ENCODE data around the gene MAGI1. TPM values are rescaled to one million over a fixed set of nuclear protein-coding genes. Genes with fewer than 3 reads are reported as not detected.

The MAGI1 gene
- total and polyA plus RNA-seq, 2 donors (not counting 1 experiment from before 2014, with no cell fraction given), result 15.7 to 23.7 TPM

DNA sequence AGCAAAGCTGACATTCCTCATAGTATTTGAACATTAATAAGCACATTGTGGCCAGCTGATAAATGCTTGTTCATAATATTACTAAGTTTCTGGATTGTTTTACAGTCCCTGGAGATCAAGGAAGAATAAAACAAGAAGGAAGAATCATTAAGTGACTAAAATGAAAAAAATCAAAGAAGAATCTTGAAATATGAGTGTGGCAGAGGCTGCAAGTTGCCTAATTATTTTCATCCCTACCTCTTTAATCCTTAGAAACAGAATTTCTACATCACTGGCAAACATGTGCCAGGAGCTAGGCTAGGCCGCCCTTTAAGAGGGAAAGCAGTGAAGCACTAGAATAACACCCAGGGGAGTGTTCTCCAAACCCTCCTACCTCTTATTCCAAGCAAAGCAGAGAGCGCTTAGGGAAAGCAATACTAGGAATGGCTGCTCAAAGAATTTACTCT lies 98.9 kb downstream of the MAGI1 start:
- H3K27ac ChIP-seq (ENCODE audit: insufficient read depth, low read length), result peak overlapping the region; percentile 9
- TF ChIP-seq EZH2 (IDR thresholded peaks at IDR 0.05; ENCODE audit: low read length, missing control alignments), result no peak
- TF ChIP-seq, protein P1, sequence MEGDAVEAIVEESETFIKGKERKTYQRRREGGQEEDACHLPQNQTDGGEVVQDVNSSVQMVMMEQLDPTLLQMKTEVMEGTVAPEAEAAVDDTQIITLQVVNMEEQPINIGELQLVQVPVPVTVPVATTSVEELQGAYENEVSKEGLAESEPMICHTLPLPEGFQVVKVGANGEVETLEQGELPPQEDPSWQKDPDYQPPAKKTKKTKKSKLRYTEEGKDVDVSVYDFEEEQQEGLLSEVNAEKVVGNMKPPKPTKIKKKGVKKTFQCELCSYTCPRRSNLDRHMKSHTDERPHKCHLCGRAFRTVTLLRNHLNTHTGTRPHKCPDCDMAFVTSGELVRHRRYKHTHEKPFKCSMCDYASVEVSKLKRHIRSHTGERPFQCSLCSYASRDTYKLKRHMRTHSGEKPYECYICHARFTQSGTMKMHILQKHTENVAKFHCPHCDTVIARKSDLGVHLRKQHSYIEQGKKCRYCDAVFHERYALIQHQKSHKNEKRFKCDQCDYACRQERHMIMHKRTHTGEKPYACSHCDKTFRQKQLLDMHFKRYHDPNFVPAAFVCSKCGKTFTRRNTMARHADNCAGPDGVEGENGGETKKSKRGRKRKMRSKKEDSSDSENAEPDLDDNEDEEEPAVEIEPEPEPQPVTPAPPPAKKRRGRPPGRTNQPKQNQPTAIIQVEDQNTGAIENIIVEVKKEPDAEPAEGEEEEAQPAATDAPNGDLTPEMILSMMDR (conservative IDR thresholded peaks at IDR 0.05 in 1 of 2, IDR thresholded peaks at IDR 0.05 in 1 of 2; ENCODE audit: low read depth in 1 of 2, low read length in 2 of 2), result no peak
- no peaks in the 10 kb centered on the region for H3K9me3 ChIP-seq (ENCODE audit: control insufficient read depth, insufficient read depth, low read depth, low read length)
- no peak overlapping the region for H2AFZ ChIP-seq (ENCODE audit: low read length)
- H3K79me2 ChIP-seq (ENCODE audit: control insufficient read depth, insufficient read depth, low read length), result no peaks in the 10 kb centered on the region
- no peaks in the 10 kb centered on the region for H3K27me3 ChIP-seq (ENCODE audit: control insufficient read depth, insufficient read depth, low read length)
- no peak overlapping the region for H3K4me3 ChIP-seq (replicated peaks in 1 of 4; ENCODE audit: control extremely low read depth in 1 of 4, insufficient read depth in 1 of 4, low read depth in 3 of 4, low read length in 4 of 4)
- peaks cover 2% of the 10 kb centered on the region for H3K4me1 ChIP-seq (ENCODE audit: control insufficient read depth, extremely low read depth, insufficient read depth, low read length)
- no peak for DNase-seq (ENCODE audit: low read depth in 2 of 2)
- H4K20me1 ChIP-seq (ENCODE audit: control insufficient read depth, extremely low read depth, insufficient read depth, low read length), result no peaks in the 10 kb centered on the region
- H3K9ac ChIP-seq (ENCODE audit: insufficient read depth, low read length), result no peak overlapping the region
- no peak overlapping the region for H3K4me2 ChIP-seq (ENCODE audit: extremely low read depth, insufficient read depth, low read length)
- H3K36me3 ChIP-seq (ENCODE audit: control insufficient read depth, insufficient read depth, low read length), result no peaks in the 10 kb centered on the region

DNA sequence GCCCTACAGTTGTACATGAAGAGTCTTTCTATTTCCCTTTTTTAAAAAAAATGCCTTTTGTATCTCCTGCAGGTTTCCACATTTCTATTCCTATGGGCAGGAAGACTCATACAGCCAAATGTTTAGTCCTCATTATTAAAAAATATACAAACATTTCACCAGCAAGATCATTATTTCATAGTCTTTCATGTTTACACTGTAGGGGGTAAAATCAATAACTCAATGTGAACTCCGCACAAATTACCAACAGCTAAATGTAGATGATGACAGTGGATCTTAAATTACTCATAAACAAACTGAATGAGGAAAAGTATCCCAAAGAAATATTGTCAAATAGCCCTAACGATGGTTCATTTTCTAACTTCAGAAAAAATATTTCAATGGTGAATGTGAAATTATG lies 99.5 kb downstream of the MAGI1 start:
- H3K79me2 ChIP-seq (ENCODE audit: control insufficient read depth, insufficient read depth, low read length), result no peaks in the 10 kb centered on the region
- H3K9ac ChIP-seq (ENCODE audit: insufficient read depth, low read length), result no peak overlapping the region
- H2AFZ ChIP-seq (ENCODE audit: low read length), result no peak overlapping the region
- H3K4me1 ChIP-seq (ENCODE audit: control insufficient read depth, extremely low read depth, insufficient read depth, low read length), result peaks cover 2% of the 10 kb centered on the region
- H3K4me3 ChIP-seq (replicated peaks in 1 of 4; ENCODE audit: control extremely low read depth in 1 of 4, insufficient read depth in 1 of 4, low read depth in 3 of 4, low read length in 4 of 4), result no peak overlapping the region
- no peaks in the 10 kb centered on the region for H4K20me1 ChIP-seq (ENCODE audit: control insufficient read depth, extremely low read depth, insufficient read depth, low read length)
- H3K4me2 ChIP-seq (ENCODE audit: extremely low read depth, insufficient read depth, low read length), result no peak overlapping the region
- no peaks in the 10 kb centered on the region for H3K36me3 ChIP-seq (ENCODE audit: control insufficient read depth, insufficient read depth, low read length)
- H3K27ac ChIP-seq (ENCODE audit: insufficient read depth, low read length), result no peak overlapping the region
- H3K9me3 ChIP-seq (ENCODE audit: control insufficient read depth, insufficient read depth, low read depth, low read length), result no peaks in the 10 kb centered on the region
- TF ChIP-seq, protein P1 (conservative IDR thresholded peaks at IDR 0.05 in 1 of 2, IDR thresholded peaks at IDR 0.05 in 1 of 2; ENCODE audit: low read depth in 1 of 2, low read length in 2 of 2), result no peak
- no peak for TF ChIP-seq EZH2 (IDR thresholded peaks at IDR 0.05; ENCODE audit: low read length, missing control alignments)
- no peaks in the 10 kb centered on the region for H3K27me3 ChIP-seq (ENCODE audit: control insufficient read depth, insufficient read depth, low read length)
- DNase-seq (ENCODE audit: low read depth in 2 of 2), result no peak

DNA sequence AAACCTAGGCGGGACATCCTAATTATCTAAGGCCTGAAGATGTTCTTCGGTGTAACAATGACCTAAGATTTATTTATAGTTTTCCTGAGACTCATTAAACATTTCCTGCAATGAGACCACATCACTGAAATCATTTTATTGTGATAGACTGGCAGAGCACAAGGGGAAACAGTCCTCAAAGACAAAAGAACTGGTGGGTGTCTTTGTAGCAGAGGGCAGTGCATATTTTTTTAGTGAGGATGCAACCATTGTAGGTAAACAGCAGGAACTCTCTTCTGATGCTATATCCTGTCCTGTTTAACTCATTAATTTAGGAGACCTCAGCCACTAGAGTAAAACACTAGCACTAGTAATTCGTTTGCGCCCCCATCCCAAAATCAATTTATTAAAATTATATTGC lies 100.0 kb downstream of the MAGI1 start:
- Histone ChIP-seq H3K36me3 (ENCODE audit: control insufficient read depth, insufficient read depth, low read length) (no peaks in the 10 kb centered on the region), H4K20me1 (ENCODE audit: control insufficient read depth, extremely low read depth, insufficient read depth, low read length) (no peaks in the 10 kb centered on the region), H3K9me3 (ENCODE audit: control insufficient read depth, insufficient read depth, low read depth, low read length) (no peaks in the 10 kb centered on the region), H3K27me3 (ENCODE audit: control insufficient read depth, insufficient read depth, low read length) (no peaks in the 10 kb centered on the region), H3K4me2 (ENCODE audit: extremely low read depth, insufficient read depth, low read length) (no peak overlapping the region), H3K27ac (ENCODE audit: insufficient read depth, low read length) (no peak overlapping the region), H3K79me2 (ENCODE audit: control insufficient read depth, insufficient read depth, low read length) (no peaks in the 10 kb centered on the region), H2AFZ (ENCODE audit: low read length) (no peak overlapping the region), H3K4me1 (ENCODE audit: control insufficient read depth, extremely low read depth, insufficient read depth, low read length) (peaks cover 2% of the 10 kb centered on the region), H3K4me3 (replicated peaks in 1 of 4; ENCODE audit: control extremely low read depth in 1 of 4, insufficient read depth in 1 of 4, low read depth in 3 of 4, low read length in 4 of 4) (no peak overlapping the region), H3K9ac (ENCODE audit: insufficient read depth, low read length) (no peak overlapping the region)
- no peak for DNase-seq (ENCODE audit: low read depth in 2 of 2)
- TF ChIP-seq, protein P1 (conservative IDR thresholded peaks at IDR 0.05 in 1 of 2, IDR thresholded peaks at IDR 0.05 in 1 of 2; ENCODE audit: low read depth in 1 of 2, low read length in 2 of 2), result no peak
- TF ChIP-seq EZH2 (IDR thresholded peaks at IDR 0.05; ENCODE audit: low read length, missing control alignments), result no peak
